Measurements from ENCODE around the gene DTNBP1. TPM values are rescaled to one million over a fixed set of nuclear protein-coding genes. Genes with fewer than 3 reads are reported as not detected.
"Not testable (repeated sequence)": the region's sequence is repeated elsewhere in the genome, so short reads cannot be mapped to it uniquely, and the experiment has no call there.

DTNBP1 gene
- polyA plus RNA-seq, 4 donors = 23.1 to 26.2 (median 23.8) TPM

DNA sequence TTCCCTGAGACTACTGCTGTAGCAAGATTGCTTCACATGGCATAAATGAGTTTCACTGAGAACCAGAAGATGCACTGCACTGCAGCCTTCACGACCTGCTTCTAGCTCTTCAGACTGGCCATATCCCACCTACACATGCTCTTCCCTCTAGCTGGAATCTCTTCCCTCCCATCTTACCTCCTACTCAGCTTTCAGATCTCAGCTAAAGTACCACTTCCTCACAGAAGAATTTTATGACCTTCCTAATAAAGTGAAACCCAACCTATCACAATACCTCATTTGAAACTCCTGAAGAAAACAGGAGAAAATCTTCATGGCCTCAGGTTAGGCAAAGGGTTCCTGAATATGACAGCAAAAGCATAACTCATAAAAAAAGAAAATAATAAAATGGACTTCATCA is 99.9 kb downstream of the DTNBP1 start:
- no peak for DNase-seq (ENCODE audit: low read depth in 4 of 4, low spot score in 2 of 4)

DNA sequence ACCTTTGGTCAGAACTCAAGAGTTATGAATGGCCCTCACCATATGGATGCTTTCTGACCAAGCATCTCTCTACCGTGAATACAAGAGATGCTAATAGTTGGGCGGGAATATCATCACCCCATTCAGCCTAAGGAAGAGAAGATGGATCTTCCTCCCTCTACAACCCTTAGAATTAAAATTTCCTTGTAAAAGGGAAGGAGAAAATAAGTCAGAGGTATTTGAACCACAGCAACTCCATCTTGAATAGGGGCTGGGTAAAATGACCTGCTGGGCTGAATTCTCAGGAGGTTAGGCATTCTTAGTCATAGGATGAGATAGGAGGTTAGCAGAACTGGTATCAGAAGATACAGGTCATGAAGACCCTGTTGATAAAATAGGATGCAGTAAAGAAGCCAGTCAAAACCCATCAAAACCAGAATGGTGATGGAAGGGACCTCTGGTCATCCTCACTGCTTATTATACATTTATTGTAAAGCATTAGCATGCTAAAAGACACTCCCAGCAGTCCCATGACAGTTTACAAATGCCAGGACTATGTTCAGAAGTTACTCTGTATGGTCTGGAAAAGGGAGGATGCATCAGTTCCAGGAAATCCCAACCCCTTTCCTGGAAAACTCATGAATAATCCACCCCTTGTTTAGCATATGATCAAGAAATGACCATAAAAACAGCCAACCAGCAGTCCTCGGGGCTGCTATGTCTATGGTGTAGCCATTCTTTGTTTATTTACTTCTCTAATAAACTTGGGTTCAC is 101.2 kb downstream of the DTNBP1 start:
- DNase-seq (ENCODE audit: low read depth in 4 of 4, low spot score in 2 of 4) = no peak

DNA sequence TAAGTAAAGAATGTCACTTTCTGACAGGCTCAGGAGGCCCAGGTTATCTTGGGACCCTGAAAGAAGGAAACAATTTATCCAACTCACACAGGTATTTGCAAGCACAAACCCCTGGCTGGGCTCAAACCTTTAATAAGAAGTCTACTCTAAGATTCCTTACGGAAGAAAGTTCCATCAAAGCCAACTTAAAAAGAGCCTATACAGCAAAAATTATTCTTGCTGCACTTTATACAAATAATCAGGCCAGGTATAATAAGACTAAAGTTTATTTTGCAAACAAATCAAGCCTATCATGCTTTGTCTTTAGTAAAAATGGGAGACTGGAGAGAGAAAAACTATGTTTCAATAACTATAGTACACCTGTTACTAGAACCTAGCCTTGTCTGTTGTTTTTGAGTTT is 102.1 kb downstream of the DTNBP1 start:
- no peak for DNase-seq (ENCODE audit: low read depth in 4 of 4, low spot score in 2 of 4)

DNA sequence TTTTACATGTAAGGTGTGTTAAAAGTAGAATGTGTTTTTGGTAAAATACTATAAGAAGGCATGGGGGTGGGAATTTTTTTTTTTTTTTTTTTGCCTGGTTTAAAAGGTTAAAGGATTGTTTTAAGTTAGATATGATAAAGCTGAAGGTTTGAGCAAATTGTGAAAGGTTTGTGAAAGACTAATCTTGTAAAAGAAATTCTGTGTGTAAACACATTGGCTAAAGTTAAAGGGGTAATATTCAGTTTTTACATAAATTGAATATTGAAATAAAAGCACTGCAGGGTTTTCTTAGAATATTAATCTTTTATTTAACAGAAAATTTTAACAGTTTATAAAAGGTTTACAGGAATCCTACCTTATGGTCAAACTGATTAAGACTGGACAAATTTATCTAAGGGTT is 105.7 kb downstream of the DTNBP1 start:
- no peak for DNase-seq (ENCODE audit: low read depth in 4 of 4, low spot score in 2 of 4)

DNA sequence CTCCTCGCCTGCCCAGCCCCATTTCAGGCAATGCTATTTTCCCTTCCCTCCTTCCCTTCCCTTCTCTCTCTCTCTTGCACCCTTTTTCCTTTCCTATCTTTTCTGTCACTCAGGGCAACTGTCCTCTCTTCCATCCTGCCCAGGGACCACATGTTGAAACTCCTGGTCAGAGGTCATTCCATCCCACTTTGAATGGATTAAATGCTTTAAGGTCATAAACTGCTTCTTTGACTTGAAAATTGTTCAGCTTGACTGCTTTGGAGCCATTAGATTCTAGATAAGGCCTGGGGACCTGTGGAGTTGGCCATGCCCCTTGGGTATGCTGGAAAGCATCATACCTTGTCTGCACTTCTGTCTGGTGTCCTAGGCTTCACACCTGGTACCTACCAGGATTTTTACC is 106.1 kb downstream of the DTNBP1 start:
- no peak for DNase-seq (ENCODE audit: low read depth in 4 of 4, low spot score in 2 of 4)

DNA sequence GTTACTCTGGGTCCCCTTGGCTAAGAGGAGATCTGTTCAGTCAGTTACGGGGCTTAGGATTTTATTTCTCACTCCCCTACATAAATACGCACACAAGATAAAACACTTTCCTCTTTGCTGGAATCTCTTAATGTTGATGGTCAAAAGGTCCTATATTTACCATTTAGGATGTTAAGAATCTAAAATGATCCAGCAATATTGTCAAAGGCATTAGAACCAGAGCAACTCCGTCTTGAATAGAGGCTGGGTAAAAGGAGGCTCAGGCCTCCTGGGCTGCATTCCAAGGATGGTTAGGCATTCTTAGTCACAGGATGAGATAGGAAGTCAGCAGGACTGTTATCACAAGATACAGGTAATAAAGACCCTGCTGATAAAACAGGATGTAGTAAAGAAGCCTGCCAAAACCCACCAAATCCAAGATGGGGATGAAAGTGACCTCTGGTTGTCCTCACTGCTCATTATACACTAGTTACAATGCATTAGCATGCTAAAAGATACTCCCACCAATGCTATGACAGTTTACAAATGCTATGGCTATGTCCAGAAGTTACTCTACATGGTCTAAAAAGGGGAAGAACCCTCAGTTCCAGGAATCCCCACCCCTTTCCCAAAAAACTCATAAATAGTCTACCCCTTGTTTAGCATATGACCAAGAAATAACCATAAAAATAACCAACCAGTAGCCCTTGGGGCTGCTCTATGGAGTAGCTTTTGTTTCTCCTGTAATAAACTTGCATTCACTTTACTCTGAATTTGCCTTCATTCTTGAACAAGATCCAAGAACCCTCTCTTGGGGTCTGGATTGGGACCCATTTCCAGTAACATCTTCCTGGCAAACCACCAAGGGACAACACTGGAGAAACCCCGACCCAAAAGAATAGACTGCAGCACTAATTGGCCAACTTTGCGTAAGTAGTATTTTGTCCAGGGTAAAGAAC is 107.5 kb downstream of the DTNBP1 start:
- DNase-seq (ENCODE audit: low read depth in 4 of 4, low spot score in 2 of 4) = no peak

DNA sequence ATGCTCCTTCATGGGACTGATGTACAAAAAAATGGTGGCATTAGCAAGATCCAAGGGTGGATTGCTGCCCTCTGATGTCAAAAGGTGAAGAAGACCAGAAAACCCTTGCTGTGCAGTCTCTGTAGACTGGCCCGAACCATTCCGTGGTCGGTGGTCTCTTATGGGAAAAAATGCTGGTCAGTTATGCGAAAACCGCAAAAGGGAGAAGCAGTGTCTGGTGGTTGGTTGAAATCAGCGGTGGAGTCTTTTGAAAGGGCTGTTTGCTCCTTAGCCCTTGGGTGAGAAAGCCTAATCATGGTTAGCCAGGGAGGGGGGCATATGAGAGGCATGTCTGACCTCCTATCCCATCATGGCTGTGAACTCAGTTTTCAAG is 108.1 kb downstream of the DTNBP1 start:
- DNase-seq (ENCODE audit: low read depth in 4 of 4, low spot score in 2 of 4) = no peak

DNA sequence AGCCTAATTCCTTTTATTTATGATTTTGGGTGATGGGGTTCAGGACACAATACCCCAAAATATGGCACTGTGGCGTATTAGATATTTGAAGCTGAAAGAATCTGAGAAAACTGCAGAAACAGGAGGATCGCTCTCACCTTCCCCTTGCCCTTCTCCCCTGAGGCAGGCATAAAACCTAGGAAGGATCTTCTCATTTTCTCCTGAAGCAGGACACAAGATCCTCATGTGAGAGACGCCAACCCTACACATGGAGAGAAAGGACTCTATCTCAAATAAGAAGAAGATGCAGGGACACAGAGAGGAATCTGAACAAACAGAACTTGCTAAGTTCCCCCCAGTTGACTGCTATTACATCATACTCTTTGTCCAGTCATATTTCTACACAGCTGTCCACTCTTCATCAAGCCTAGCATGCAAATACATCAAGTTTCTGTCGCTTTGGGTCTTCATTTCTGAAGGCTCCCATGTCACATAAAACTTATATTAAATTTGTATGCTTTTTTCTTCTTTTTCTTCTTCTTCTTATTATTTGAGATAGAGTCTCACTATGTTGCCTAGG is 109.0 kb downstream of the DTNBP1 start:
- no peak for DNase-seq (ENCODE audit: low read depth in 4 of 4, low spot score in 2 of 4)

DNA sequence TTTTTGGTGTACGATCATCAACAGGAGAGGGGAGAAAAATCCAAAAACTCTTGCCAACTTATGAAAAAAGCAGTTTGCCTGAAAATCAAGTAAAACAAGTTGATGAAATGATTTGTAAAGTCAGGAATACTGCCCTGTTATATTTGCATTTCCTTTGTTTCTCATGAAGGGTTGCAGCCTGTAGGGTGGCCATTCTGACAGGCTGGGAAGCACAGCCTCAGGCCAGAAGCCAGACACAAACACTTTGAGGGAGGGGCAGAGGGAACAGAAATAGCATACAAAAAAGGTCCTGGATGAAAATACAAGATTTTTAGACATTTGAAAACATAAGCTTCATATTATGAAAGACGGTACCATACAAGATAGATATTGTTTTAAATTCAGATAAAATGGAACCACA is 109.8 kb downstream of the DTNBP1 start:
- DNase-seq (ENCODE audit: low read depth in 4 of 4, low spot score in 2 of 4) = no peak

DNA sequence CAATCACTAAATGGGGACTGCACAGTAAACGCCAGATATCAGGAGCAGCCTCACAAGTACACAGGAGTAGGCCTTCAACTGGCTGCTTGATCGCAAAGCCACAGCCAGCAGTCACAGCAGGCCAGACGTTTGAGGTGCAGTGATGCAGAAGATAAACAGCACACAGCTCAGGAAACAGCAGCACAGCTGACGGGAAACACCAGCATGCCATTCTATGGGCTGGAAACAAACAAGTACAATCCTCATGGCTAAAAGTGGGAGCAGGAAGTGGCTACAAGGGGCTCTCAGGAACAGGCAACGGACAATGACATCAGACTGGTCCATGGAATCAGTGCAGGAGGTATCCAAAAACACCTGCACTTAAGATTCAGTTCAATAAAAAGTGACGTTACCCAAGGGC is 111.0 kb downstream of the DTNBP1 start:
- DNase-seq (ENCODE audit: low read depth in 4 of 4, low spot score in 2 of 4) = no peak

DNA sequence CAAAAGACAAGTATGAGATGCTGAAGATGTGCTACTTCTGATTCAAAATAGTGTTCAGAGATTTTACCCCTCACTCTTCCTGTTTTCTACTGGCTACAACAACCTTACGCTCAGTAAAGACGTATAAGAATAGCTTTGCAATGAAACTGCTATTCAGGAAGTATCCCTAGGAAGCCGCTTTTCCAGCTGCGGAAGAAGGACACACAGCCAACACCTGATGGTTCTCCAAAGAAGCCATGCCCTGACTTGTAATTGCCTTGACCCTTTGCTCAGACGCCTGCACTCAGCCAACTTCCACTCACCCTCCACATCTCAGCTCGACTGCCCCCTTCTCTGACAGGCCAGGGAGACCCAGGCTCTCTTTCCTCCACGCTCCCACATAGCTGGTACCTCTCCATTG is 111.6 kb downstream of the DTNBP1 start:
- DNase-seq (ENCODE audit: low read depth in 4 of 4, low spot score in 2 of 4) = no peak

DNA sequence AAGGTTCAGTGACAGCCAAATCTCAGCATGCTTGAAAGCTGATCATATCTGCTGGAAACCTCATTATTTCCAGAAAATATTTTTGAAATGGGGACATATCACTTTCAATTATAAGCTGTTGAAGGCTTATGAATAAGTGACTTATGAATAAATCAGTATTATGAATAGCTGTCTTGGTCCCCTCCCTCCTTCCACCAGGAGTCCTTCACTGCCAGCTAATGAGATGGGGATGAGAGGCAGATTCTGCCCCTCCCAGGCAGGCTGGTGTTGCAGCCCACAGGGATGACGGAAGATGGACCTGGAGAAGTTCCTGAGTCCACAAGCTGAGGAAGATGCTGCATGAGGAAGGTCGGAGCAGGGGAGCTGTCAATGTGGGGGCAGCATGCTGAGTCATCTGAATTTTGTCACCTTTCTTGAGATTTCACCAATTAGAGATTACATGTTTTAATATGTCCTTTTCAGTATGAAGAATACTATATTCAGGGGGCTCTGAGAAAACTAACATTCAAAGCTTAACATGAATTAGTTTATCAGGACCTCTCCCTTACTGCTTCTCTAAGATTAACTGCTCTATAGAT is 112.2 kb downstream of the DTNBP1 start:
- DNase-seq (ENCODE audit: low read depth in 4 of 4, low spot score in 2 of 4) = no peak

DNA sequence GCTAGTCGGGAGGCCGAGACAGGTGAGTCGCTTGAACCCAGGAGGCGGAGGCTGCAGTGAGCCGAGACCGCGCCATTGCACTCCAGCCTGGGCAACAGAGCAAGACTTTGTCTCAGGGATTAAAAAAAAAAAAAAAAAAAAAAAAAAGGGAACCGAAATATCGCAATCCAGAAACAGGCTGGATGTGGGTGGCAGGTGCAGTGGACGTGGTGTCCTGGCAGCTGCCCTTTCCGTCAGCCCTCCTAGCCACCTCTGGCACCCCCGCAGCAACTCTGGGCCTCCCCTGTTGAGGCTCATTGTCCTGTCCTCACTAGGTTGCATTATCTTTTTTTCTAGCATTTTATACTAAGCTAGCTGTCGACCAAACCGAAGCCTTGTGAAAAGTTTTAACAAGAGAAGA is 113.5 kb downstream of the DTNBP1 start:
- DNase-seq (ENCODE audit: low read depth in 4 of 4, low spot score in 2 of 4) = no peak

DNA sequence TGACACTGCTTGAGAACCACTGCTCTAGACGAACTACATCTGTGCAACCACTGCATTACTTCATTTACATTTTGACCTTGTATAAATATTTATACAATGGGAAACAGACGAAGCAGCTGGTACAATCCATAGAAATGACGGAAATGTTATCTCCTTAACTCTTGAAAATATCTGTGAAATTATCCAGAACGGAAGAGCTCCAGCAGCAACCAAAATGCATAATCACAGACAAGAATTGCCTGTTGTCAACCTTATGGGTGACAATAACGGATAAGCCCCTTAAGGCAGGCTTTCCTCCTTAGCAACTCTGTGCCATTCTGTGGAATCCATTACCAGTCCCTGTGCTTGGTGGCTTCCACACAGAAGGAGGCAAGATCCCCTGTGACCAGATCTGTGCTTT is 115.4 kb downstream of the DTNBP1 start:
- no peak for DNase-seq (ENCODE audit: low read depth in 4 of 4, low spot score in 2 of 4)

DNA sequence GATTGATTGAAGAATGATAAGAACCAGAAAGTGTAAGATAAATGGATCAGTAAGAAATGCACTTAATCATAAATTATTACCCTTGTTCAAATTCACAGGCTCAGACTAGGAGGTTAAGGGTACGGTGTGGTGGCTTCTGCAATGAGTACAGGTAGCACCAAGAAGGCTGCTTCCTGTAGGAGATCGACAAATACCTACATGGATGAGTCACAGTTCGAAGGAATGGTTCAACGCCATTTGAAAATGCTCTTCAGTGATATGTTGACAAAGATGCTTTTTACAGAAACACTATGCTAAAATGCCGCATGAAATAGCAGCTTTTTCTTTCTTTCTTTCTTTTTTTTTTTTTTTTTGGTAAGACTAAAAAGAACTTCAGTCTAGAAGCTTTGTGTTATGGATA is 116.2 kb downstream of the DTNBP1 start:
- no peak for DNase-seq (ENCODE audit: low read depth in 4 of 4, low spot score in 2 of 4)

DNA sequence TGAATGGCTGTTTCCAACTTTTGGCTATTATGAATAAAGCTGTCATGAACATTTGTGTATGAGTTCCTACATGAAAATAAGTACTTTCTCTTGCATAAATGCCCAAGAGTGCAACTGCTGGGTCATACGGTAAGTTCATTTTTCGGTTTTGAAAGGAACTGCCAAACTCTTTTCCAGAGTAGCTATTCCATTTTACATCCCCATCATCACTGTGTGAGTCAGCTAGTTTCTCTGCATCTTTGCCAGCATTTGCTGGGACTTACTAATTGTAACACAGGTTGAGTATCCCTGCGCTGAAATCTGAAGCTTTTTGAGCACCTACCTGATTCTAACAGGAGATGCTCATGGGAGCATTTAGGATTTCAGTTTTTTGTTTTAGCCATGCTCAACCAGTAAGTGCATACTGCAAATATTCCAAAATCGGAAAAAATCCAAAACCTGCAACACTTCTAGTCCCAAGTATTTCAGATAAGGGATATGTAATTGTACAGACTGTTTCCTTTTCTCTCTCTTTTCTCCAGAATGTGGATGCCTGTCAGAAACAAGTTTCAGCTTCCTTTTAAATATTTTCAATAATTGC is 118.4 kb downstream of the DTNBP1 start:
- DNase-seq (ENCODE audit: low read depth in 4 of 4, low spot score in 2 of 4) = no peak

DNA sequence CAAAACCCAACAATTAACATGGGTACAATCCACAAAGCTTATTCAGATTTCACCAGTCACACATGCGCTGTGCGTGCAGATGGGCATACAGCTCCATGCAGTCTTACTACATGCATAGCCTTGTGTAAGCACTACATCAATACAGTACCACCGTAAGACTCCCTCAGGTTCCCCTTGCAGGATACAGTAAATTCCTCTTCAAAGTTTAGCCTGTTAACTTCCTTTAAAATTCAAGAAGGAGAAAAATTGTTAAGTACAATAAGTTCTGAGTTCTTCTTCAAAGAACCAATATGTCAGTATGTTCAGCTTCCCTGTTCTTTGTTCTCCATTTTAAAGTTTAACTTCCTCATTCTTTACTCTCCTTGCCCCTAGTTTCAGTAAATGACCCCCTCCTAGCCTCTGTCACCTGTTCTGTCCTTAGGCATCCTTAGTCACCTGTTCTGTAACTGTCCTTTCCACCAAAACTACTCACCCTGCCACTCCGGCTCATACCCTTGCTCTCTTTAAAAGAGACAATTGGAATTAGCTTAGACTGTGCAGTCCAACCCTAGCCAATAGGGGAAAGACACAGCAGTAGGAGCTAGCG is 119.4 kb downstream of the DTNBP1 start:
- DNase-seq (ENCODE audit: low read depth in 4 of 4, low spot score in 2 of 4) = not testable (repeated sequence)

DNA sequence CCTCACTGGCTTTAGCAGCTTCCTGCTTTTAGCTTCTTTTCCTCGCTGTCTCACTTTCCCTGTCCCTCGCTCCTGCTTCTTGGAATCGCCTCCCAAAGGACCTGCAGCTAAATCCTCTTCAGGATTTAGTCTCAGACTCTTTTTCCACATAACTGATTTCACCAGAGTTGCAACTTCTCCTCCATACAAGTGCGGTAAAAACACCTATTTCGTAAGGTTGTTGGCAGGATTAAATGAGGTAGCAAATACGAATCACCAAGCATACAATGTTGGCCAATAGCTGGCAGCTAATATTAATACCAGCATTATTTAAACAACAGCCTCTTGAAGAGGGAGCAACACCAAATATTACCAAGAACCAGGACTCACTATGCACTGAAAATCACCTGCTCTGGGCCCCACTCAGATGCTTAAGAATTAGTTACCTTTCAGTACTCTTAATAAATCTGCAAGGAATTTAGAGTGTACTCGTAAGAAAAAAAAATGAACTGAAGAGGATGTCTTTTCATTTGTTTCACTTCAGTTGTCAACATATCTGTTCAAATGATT is 123.0 kb downstream of the DTNBP1 start:
- no peak for DNase-seq (ENCODE audit: low read depth in 4 of 4, low spot score in 2 of 4)

DNA sequence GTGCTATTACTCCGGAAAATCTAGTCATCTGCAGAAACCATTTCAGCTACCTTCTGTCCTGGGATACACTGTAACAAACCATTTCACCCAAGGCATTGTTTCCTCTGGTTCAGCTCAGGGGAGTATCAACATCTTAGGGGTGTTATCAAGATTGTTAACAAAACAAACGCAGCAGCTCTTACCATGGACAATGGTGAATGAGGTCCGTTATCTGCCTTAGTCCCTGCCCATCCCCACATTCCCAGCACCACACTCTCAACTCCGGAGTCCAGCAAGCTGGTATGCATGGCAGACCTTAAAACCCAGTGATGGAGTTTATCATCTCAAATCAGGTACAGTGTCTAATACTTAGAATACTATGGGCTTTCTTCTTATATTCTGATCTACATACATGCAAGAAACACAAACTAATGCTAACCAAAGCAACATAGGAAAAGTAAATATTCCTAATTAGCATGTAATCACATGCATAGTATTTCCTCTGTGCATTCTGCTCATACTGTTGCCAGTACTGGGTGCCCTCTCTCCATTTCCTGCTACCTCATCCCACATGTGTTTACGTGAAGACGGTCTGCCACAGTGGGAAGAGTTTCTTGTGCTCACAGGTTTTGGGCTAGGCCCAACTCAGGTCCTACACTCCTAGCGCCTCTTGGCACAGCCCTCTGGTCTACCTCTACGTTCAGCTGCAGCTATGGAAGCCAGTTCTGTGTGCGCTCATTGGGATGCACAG is 123.9 kb downstream of the DTNBP1 start:
- no peak for DNase-seq (ENCODE audit: low read depth in 4 of 4, low spot score in 2 of 4)

DNA sequence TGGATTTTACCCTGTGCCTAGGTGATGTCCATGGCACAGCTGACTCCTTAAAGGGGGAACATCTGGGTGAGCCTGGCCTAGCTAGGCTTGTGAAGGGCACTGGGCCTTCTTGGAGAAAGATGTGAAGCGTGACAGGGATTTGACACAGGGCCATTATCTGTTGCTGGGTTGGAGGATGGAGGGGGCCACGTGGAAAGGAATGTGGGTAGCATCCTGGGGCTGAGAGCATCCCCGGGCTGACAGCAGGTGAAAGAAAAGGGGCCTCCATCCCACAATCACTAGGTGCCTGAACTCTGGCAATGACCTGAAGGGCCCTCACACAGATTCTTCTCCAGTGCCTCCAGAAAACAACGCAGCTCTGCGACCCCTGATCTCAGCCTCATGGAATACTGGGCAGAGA is 124.7 kb downstream of the DTNBP1 start:
- DNase-seq (ENCODE audit: low read depth in 4 of 4, low spot score in 2 of 4) = no peak

Measured in left renal cortex interstitium (tissue), 4 donors.